Stimulated activated CD8-positive, alpha-beta memory T cell treated with anti-CD3 and anti-CD28 coated beads, Interleukin-4, amount 100 ng/mL, for 24 hours (primary cell): ENCODE measurements around the gene ARHGAP9.

Experiments used
- DNase-seq: peaks from one replicate; pipeline ENCODE4 v3.0.0-alpha.2; 2020; ENCODE audit warnings: low read depth

Gene ARHGAP9

DNA sequence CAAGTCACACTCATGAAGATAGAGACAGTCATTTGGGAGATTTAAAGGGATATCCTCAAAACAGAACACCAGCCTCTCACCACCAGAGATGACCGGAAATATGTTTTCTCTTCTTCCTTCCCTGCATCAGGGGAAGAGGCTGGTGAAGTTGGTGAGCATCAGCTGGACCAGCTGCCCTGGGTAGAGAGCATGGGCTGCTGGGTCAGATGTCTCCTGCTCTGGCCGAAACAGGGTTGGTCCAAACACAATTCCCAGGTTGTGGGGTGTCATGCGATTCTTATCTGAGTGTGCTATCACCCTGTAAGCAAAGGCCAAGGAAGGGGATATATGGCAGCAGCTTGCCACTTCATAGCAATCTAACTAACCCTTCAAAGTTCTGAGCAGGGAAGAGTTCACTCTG lies 7.3 kb downstream of the ARHGAP9 start:
- DNase-seq: no peak

DNA sequence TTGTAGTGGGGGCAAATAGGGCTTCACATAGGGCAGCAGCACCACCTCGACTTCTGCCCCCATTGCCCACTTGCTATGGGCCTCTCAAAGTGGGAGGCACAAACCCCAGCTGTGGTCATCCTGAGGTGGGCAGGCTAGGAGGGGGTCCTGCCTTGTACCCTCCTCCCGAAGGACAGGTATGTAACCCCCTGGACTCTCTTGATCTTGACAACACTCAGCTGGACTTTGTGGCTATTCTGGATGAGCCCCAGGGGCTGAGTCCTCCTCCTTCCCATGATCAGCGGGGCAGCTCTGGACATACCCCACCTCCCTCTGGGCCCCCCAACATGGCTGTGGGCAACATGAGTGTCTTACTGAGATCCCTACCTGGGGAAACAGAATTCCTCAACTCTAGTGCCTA lies 8.0 kb downstream of the ARHGAP9 start:
- DNase-seq: no peak

DNA sequence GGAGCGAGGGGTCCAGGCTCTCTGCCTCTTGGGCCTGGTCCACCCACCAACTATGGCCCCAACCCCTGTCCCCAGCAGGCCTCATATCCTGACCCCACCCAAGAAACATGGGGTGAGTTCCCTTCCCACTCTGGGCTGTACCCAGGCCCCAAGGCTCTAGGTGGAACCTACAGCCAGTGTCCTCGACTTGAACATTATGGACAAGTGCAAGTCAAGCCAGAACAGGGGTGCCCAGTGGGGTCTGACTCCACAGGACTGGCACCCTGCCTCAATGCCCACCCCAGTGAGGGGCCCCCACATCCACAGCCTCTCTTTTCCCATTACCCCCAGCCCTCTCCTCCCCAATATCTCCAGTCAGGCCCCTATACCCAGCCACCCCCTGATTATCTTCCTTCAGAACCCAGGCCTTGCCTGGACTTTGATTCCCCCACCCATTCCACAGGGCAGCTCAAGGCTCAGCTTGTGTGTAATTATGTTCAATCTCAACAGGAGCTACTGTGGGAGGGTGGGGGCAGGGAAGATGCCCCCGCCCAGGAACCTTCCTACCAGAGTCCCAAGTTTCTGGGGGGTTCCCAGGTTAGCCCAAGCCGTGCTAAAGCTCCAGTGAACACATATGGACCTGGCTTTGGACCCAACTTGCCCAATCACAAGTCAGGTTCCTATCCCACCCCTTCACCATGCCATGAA lies 8.6 kb downstream of the ARHGAP9 start:
- DNase-seq: no peak

DNA sequence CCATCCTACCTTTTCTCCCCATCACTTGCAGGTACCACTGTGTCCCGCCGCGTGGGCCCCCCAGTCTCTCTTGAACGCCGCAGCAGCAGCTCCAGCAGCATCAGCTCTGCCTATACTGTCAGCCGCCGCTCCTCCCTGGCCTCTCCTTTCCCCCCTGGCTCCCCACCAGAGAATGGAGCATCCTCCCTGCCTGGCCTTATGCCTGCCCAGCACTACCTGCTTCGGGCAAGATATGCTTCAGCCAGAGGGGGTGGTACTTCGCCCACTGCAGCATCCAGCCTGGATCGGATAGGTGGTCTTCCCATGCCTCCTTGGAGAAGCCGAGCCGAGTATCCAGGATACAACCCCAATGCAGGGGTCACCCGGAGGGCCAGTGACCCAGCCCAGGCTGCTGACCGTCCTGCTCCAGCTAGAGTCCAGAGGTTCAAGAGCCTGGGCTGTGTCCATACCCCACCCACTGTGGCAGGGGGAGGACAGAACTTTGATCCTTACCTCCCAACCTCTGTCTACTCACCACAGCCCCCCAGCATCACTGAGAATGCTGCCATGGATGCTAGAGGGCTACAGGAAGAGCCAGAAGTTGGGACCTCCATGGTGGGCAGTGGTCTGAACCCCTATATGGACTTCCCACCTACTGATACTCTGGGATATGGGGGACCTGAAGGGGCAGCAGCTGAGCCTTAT lies 9.2 kb downstream of the ARHGAP9 start:
- DNase-seq: no peak

DNA sequence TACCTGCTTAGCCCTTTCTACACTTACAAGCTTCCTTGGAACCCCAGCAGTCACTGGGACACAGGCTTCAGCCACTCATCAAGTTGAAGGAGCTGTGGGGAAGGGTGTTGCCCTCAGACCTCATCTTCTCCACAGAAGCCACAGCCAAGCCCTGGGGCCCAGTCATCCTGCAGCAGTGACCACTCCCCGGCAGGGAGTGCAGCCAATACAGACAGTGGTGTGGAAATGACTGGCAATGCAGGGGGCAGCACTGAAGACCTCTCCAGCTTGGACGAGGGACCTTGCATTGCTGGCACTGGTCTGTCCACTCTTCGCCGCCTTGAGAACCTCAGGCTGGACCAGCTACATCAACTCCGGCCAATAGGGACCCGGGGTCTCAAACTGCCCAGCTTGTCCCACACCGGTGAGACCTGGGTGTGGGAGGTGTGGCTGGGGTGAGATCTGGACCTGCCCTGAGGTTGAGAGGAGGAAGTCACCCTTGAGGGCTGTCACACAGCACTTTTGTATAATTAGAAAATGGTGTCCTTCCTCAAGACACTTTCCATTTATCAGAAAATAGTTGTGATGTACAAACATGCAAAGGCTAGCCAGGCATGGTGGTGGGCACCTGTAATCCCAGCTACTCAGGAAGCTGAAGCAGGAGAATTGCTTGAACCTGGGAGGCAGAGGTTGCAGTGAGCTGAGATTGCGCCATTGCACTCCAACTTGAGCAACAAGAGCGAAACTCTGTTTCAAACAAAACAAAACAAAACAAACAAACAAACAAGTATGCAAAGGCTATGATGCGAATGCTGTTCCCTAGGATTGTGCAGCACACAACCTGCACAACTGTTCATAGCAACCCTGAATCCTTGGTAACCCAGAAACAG lies 10.1 kb downstream of the ARHGAP9 start:
- no peak for DNase-seq

DNA sequence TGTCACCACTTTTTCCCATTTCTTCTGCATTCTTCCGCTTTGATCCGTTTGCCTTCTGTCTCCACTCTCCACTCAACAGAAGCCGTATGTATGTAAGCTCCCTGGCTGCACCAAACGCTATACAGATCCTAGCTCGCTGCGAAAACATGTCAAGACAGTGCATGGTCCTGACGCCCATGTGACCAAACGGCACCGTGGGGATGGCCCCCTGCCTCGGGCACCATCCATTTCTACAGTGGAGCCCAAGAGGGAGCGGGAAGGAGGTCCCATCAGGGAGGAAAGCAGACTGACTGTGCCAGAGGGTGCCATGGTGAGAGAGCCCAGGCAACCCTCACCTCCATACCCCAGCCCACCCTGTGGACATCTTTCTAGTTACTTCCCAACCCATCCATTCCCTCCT lies 11.8 kb downstream of the ARHGAP9 start:
- no peak for DNase-seq

DNA sequence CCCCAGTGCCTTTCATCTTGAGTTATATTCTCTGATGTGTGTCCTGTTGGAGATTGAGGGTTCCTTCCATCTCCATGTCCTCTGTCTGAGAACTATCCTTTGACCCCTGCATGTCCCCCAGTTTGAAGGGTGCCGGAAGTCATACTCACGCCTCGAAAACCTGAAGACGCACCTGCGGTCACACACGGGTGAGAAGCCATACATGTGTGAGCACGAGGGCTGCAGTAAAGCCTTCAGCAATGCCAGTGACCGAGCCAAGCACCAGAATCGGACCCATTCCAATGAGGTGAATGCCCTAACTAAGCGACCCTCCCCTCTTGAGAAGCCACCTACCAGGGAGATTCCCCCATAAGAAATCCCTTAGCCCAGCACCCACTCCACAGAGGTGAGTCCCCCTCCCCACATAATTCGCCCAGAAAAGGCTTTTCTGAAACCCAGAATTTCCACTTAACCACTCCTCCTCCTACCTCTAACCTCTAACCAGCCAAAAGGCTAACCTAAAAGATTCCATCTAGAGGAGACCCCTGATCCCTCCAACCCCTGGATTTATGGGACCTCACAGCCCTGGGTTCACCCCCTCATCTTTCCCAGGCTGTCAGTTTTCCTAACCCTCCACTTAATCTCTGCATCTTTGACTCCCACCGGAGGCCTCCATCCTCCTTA lies 12.3 kb downstream of the ARHGAP9 start:
- no peak for DNase-seq

DNA sequence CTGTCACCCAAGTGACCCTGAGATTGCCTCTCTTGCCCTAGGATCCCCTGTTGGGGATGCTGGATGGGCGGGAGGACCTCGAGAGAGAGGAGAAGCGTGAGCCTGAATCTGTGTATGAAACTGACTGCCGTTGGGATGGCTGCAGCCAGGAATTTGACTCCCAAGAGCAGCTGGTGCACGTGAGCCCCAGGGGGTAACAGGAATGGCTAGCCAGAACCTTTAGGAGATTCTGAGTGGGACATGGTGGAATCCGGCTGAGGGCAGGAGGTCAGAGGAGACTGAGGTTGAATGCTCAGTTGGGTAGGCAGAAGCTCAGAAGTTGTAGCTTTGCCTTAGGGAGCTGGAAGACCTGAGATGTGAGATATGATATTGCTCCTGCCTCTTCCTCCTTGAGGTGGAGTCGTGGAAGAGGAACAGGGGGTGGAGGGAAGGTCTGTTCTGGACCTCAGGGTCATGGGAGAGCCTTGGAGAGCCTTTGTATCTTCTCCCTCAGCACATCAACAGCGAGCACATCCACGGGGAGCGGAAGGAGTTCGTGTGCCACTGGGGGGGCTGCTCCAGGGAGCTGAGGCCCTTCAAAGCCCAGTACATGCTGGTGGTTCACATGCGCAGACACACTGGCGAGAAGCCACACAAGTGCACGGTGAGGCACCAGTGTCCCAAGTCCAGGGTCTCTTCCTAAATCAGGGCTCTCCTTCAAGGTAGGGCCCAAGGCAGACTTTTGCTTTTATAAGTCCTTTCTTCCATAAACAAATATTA lies 13.7 kb downstream of the ARHGAP9 start:
- no peak for DNase-seq

DNA sequence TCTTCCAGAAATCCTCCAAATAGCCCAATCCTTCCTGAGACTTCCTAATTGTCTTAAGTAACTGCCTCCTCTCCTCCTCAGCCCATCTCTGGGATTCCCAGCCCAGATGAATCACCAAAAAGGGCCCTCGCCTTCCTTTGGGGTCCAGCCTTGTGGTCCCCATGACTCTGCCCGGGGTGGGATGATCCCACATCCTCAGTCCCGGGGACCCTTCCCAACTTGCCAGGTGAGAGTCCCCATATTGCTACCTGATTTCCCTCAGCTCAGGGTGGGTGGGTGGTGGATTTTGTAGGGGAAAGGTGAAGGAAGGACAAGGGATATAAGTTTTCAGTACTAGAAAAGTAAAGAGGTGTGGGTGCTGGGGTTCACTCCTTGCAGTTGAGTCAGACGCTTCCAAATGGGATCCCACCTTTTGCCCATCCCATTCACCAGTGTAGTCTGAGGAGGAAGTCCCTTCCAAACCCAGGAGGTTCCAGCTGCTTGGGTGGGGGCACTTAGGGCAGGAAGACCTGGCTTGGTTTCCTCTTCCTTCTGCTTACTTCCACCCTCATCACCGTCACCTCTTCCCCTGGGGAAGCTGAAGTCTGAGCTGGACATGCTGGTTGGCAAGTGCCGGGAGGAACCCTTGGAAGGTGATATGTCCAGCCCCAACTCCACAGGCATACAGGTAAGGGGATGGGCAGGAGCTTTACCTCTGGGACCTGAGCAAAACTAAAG lies 14.5 kb downstream of the ARHGAP9 start:
- DNase-seq: no peak

DNA sequence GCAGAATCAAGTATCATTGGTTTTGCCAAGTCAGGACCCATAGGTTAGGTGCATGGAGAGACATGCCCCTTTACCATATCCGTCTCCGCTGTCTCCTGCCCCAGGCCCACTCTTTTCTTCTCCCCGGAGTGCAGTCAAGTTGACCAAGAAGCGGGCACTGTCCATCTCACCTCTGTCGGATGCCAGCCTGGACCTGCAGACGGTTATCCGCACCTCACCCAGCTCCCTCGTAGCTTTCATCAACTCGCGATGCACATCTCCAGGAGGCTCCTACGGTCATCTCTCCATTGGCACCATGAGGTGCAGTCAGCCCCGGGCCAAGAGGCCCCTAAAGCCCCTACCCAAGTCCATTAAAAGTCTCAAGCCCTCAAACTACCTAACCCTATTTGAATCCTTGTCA lies 15.1 kb downstream of the ARHGAP9 start:
- DNase-seq: no peak

DNA sequence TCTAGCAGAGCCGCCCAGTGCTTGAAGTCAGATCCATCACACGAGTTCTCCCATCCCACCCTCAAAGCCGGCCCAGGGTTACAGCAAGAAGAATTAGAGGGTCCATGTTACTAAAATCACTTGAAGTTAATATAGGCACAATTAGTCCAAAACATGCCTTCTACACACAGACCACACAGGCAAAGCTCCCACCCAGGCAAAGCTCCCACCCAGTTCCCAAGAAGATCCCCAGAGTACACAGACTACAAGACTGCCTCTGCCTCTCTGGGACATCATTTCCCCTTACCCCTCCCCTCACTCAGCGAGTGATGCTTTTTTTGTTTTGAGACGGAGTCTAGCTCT lies 16.8 kb downstream of the ARHGAP9 start:
- no peak for DNase-seq

DNA sequence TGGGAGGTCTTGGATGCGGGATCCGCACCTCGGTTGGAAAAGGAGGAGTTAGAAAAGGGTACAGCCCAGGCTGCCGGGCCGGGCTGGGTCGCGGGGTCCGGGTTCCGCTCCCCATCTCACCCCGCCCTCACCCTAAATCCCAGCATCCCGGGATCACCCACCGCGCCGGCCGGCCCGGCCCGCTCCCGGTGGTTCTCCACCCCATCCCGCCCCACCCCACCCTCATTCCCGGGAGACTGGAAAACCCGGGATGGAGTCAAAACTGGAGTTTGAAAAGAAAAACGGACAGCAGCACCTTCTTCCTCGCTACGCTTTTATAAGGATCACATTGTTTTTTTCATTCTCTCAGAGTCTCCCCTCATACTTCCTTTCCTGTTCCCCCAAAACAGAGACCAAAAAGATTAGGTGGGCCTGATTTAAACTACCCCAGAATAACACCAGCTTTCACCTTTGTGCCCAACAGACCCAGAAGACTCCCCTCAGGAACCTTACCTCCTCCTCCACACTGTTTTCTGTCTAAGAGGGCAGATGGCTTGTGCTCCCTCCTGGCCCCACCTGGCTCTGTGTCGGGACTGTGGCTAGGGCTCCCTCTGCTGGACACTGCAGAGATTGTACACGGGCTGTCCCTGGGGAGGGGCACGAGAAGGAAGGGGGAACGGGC lies 17.3 kb downstream of the ARHGAP9 start:
- peak; percentile 78 for DNase-seq

DNA sequence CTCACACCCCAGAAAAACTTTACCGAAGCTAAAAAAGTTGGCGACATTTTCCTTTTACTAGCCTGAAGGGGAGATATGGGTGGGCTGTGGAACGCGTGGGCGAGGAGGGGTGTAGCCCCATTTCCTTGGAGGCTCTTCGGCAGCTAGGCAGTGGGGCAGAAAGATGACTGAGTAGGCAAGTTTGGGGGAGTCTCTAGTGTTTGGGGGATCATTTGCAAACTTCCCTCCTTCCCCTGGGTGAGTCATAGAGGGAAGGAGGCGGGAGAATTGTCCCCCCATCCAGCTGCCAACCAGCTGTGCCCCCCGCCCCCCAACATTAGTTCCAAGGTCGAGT lies 17.8 kb downstream of the ARHGAP9 start:
- DNase-seq: no peak

DNA sequence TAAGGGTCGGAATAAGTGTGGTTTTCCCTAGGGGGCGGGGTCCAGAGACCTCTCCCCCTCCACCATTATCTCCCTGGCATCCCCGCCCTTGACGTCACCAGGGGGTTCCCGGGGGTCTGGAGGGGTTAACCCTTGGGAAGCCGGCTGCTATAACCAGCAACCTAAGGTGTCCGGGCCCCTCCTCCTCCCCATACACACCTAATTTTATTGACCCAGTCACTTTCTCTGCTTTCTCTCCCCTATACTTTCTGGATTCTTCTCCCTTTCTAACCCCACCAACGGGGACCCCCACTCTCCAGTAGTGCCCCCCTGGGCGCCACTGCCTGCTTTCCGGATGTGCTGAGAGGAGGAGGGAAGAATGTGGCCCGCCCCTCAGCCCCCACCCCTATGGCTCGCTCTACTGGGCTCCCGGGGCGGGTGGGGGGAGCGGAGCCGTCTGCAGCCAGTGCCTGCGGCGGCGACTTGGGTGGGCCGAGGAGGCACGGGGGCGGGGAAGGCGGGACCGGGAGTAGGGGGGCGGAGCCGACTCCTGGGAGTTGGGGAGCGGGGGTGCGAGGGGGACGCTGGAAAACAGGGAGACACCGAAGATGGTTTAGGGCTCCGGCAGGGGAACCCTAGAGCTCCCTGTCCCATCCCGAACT lies 18.3 kb downstream of the ARHGAP9 start:
- no peak for DNase-seq

DNA sequence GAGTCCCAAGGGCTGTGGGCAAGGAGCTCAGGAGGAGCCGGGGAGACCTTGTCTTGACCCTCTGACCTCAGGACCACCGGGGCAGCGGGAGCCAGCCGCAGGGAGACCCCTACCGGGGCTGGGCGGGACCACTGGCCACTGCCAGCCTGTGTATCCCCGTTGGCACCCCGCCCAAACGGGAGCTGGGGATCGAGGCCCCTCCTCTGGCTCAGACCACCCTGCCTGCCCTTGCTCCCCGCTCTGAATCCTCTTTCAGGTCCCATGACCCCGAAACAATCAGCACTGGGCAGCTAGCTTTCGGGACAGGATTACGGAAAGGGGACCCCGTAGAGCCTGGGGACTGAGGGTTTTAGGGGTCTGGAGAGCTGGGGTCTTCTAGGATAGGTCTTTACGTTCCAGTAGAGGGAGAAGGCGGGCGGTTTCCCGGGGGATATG lies 18.8 kb downstream of the ARHGAP9 start:
- DNase-seq: no peak

DNA sequence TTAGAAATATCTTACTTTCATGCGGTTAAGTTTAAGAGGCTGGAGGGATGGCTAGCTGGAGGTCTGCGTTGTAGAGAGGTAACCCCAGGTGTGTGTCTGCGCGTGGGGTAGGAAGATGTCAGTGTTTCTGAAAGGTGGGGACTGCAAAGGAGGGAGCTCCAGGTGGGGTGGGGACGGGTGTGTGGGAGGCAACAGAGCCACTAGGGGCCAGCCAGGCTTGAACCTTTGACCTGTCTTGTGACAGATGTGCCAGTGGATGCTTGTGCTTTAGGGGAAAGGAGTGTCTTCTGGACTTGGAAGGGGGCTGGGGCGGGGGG lies 19.2 kb downstream of the ARHGAP9 start:
- no peak for DNase-seq

DNA sequence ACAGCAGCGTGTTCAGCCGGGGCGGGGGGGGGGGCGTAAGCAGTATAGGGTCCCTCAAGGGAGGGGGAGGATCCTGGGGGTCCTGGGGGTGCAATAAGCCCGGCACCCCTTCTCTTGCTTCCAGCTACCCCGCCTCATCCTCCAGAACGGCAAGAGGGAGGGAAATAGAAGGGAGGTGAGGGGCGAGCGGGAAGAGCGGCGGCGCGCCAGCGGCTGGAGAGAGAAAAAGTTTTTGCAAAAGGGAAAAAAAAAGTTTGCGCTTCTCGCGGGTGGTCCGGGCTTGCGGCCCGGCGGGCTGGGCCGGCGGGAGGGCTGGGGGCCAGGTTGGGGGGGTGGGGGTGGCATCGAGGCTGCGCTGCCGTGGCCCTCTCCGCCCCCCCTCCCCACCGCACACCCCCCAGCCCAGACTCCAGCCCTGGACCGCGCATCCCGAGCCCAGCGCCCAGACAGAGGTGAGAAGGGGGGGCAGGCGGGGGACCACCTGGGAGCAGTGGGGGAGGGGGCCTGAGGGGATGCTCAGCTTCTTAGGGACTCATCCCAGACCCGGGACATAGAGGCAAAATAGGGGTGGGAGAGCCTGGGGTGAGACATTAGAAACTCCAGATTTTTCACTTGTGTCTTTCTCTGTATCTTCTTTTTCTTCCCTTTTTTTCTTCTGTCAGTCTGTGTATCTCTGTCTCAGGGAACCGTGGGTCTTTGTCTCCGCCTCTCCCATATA lies 19.8 kb downstream of the ARHGAP9 start, which contains the start of gene GLI1:
Gene GLI1, plus strand, starts transcription at position 36 of the 718 bp plus-strand sequence. CDS start 3,907 bp downstream, outside the sequence.
- no peak for DNase-seq

DNA sequence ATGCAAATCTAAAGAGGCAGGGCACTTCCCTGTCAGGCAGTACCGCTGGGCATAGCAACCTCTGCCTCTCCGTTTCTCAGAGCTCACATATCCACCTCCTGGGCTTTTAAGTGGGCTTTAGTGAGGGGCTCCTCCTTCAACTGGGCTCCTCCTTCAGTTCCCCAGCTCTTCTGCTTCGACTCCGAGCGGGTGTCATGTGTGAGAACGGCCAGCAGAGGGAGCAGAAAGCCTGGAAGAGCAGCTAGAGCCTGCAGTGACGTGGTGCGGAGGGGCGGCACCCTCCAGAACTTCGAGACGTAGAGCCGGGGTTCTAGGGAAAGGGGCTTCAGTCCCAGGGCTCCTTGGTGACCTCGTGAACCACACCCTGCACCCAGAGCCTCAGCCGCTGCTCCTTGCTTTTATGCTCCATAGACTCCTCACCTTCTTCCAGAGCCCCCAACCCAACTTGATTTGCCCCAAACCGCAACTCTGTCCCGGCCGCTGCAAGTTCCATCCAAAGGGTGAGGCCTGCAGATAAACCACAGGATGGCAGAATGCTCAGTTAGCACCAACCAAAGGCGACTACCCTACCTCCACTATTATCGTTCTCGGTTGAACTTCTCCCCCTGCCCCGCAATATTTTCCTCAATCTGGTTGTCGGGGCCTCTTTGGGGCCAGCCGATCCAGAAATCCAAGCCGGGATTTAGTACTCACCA lies 20.5 kb downstream of the ARHGAP9 start:
- DNase-seq: peak; percentile 90

DNA sequence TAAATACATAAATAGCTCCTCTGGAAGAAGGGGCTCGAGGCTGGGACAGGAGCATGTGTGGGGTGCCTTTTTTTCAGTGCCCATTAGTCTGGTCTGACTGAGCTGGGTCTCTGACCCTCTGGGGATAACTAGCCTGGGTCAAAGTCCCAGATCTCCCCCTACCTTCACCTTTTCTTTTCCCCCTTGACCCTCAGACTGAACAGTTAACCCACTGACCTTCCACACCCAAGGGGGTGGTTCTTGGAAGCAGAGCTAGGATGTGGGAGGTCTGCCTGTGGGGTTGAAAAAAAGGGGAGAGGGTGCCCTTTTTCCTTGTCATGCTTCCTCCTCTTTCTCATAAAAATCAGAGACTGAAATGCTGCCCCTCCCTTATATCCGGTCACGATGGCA lies 21.0 kb downstream of the ARHGAP9 start:
- DNase-seq: no peak
